NCI-H2081 (cell line): Measurements from ENCODE around the gene GALNT5.
A peak's percentile ranks its signal among the peaks of the same experiment; 100 is the strongest.
"Not testable (repeated sequence)": the region's sequence is repeated elsewhere in the genome, so short reads cannot be mapped to it uniquely, and the experiment has no call there.

Source experiments
- DNase-seq, 2 experiments: peaks; one replicate each; lab custom pipeline; 2025; lab: John Stamatoyannopoulos, UW

Gene GALNT5

DNA sequence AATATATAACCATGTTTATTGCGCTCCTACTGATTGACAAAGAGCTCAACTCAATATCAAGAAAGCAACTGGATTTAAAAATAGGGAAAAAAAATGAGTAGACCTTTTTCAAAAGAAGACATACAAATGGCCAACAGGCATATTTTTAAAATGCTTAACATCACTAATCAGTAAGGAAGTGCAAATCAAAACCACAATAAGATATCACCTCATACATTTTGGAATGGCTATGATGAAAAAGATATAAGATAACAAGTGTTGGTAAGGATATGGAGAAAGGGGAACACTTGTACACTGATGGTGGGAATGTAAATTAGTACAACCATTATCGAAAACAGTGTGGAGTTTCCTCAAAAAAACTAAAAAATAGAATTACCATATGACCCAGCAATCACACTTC, 5.6 kb upstream of the GALNT5 start:
- no peak for DNase-seq

DNA sequence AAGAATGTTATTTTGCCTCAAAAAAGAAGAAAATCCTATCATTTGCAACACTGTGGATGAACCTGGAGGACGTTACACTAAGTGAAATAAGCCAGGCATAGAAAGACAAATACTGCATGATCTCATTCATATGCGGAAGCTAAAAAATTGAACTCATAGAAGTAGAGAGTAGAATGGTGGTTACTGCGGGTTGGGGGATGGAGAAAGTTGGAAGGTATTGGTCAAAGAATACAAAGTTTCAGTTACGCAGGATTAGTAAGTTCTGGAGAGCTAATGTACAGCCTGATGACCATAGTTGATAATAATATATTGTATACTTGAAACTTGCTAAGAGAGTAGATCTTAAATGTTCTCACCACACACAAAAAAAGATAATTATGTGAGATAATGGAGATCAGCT, 5.0 kb upstream of the GALNT5 start:
- DNase-seq, result no peak

DNA sequence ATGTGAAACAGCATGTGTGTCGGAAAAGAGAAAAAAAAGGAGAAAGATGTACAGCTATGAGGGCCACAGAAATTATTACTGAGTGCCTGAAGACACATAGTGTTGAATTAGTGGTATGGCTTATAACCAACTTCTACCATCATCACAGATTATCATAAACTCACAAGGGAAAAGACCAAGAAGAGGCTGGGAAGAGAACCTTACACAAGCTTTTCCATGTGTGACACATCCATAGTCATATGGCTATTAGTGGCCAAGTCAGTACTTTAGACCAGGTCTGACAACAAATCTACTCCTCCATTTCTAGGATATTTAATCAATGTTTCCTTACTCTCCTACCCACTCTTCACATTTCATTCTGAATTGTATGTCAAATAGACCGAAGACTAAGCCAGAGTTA, 3.5 kb upstream of the GALNT5 start:
- DNase-seq, result no peak

DNA sequence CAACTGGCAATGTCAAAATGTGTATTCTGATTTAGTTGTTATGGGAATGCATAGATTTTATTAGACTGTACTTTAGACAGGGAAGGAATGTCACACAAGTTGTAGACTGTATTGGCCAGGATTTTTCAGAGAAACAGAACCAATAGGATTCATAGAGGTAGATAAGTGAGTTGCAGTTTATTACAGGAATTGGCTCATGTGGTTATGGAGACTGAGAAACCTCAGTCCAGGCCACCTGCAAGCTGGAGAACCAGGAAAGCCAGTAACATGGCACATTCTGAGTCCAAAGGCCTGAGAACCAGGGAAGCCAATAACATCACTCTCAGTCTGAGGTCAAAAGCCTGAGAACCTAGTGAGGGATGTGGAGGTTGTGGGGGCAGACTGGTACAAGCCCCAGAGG, 1.8 kb upstream of the GALNT5 start:
- DNase-seq, result no peak

DNA sequence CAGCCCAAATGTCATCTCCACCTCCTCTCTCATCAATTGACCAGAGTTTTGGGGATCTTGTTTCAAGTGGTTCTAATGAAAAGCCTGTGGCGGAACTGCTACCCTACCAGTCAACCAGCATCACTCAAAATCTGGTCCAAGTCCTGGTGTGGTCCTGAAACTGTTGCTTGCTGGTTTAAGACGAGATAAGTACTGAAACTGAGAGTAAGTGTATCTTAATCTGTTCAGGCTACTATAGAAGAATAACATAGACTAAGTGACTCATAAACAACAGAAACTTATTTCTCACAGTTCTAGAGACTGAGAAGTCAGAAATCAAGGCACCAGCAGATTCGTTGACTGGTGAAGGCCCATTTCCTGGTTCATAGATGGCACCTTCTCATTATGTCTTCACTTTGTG, 879 bp upstream of the GALNT5 start:
- DNase-seq, result no peak

DNA sequence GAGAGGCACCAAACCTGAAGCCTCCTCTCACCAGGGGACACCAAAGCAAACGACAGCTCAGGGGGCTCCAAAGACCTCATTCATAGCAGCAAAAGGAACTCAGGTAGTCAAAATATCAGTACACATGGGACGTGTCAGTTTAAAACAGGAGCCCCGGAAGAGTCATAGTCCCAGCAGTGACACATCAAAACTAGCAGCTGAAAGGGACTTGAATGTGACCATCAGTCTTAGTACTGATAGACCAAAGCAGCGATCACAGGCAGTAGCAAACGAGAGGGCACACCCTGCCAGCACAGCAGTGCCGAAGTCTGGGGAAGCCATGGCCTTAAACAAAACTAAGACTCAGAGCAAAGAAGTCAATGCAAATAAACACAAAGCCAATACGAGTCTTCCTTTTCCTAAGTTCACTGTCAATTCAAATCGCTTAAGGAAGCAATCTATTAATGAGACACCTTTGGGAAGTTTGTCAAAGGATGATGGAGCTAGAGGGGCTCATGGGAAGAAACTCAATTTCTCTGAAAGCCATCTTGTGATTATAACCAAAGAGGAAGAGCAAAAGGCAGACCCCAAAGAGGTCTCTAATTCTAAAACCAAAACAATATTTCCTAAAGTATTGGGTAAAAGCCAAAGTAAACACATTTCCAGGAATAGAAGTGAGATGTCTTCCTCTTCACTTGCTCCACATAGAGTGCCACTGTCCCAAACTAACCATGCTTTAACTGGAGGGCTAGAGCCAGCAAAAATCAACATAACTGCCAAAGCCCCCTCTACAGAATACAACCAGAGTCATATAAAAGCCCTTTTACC, 1.2 kb downstream of the GALNT5 start:
- DNase-seq, result no peak

DNA sequence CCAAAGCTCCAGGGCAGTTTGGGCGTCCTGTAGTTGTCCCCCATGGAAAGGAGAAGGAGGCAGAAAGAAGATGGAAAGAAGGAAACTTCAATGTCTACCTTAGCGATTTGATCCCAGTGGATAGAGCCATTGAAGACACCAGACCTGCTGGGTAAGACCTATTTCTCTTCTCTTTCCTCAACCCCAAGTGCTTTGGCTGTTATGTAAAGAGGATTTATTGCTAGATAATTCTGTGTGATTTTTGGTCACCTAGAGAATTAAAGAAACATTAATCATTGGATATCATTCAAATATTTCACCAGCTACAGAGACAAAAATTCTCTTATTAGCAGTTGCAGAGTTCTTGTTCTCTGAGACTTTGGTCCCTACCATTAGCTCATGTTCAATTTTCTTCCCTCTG, 1.9 kb downstream of the GALNT5 start:
- no peak for DNase-seq

DNA sequence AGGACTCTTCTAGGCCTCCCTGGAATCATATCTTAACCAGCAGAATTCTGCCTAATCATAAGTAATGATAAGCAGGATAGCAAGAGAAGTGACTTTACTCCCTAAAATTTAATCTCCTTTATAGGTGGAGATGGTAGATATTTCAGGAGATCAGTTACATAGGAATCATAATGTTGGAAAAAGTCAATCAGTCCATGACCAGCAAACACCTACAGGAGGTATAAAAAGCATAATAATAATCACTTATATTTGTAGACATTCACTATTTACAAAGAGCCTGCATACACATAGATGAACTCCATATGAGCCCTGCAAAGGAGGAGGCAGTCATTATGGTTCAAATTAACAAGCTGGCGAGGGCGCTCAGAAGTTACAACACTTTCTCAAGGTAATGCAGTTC, 2.5 kb downstream of the GALNT5 start:
- DNase-seq, result no peak

DNA sequence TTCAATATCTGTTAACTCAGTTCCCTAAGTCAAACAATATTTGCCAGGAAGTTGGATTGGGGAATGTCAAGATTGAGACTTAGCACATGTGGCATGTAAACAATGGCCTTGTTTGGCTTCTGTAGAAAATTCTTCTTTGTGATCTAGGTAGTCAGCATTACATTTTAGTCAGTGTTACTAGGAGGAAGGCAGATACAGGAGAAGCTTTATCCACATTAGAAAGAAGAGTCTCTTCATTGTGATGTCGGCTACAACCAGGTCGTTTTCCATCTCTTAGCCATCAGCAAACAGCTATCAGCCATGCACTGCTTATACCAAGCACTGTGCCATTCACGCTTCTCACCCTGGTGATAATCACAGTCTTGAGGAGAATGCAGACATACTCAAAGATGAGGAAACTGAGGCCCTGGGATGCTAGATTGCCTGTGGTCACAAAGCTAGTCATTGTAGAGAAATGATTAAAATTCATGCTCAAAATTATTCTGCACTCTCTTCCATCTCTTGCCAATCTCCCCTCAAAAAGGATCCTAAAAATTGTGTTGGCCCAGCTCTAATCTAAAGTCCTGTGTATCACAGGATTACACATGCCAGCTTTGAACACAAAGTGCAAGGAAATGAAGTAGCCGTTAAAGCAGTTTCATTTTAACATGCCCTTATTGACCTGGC, 3.2 kb downstream of the GALNT5 start:
- no peak for DNase-seq

DNA sequence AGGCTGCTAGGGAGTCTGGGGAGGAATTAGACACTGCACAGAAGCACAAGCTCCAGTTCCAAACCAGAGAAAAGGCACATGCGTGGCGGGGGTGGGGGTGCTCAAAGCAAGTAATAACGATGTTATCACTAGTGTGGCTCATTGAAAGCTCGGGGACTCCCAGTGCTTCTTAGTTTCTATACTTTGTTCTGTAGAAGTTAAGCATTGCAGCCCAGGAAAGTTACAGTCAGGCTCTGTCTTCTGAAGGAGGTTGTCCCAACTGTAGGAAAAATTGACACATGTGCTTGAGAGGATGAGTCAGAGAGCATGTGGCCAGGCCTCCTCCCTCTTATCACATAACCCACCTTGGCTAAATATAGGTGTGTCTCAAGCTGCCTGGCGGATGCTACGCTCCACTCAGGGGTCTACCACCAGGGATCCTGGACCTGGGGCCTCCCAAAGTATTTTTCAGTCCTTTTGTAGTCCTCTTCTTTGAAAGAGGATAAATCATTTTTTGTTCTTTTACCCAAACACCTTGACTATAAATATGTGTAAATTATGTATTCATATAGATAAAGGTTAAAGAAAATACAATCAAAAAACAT, 3.8 kb downstream of the GALNT5 start:
- no peak for DNase-seq

DNA sequence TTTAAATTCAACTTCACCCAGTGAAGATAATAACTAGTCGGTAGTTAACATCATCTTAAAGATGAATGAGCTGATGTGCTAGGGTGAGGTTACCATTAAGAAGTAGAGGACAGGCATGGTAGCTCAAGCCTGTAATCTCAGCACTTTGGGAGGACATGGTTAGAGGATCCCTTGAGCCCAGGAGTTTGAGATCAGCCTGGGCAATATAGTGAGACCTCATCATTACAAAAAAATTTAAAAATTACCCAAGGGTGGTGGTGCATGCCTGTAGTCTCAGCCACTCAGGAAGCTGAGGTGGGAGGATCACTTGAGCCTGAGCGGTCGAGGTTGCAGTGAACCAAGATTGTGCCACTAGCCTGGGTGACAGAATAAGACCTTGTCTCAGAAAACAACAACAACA, 4.7 kb downstream of the GALNT5 start:
- no peak for DNase-seq

DNA sequence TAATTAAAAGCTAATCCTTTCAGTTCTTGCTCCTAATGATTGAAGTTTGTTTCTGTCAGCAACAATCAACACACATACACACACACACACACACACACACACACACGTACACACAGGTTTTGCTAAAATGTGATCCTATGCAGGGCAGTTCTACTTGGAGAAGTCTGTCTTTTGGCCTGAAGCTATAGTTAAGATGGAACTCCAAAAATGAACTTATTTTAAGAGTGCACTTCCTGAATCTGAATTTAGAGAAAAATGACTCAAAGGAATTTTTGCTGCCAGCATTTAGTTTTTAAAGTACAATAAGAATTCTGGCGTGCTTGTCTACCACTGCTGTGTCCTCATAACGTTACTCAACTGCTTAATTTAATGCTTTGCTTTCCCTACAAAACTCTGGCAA, 6.6 kb downstream of the GALNT5 start:
- no peak for DNase-seq

DNA sequence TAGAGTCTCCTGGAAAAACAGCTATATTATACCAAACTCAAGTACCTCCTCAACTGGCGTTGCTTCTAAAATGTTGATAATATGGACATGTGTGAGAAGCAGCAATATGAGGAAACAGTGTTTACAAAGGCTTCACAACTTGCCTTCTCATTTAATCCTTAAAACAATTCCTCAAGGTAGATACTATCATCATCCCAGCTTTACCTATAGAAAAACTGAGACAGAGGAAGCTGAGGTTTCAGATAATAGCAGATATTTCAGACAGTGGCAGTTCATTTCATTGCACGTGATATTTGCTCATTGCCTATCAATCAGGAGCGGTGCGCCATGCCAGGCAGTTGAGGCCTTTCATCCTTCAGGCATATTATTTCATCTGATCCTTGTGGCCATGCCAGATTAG, 8.3 kb downstream of the GALNT5 start:
- DNase-seq, result no peak

DNA sequence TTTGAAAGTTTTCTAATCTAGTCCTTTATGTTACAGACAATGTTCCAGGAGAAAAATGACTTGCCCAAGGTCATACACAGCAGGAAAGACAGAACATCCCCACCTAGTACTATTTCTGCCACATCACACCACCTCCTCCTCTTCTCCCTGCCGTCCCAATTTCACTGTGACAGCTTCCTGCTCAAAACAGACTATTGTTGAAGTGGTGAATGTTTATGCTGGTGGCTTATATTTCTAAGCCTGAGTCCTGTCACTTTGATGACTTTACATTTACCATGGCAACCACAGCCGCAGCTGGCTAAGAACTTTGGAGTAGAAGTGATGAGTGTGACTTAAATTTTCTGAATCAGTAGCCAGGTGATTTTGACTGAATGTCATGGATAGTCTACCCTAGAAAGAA, 10.0 kb downstream of the GALNT5 start:
- DNase-seq, result no peak

DNA sequence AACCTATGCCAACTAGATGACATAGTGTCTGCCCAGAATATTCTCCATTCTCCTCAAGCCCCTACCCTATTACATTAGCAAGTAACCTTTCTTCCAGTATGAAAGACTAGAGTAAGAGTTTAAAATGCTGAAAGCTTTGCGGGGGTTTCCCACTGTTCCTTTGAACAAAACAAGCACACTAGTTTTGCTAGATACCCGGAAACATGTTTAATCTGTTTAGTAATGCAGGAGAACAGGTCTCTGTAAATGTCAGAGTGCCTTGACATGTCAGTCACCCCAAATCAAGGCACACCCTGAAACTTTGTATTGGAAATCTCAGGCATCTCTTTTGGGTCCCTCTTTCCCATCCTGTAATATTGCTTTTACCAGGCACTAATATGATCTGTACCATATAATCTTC, 11.6 kb downstream of the GALNT5 start:
- no peak for DNase-seq

DNA sequence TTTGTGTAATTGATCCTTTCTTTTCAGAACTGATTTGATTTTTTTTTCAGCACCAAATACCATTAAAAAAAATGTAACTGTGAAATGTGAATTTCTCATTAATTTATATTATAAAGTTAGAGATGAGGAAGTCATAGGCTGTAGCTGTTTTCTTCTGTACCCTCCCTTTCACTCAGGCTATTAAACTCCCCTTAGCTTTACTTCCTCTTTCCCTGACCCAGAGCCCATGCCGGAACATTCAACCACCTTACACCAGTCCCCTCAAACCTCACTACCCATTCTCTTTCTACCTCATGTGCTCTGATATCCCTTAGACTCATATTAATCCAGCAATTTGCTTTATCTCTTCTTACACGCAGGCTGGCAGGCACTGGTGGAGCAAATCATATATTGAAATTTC, 12.4 kb downstream of the GALNT5 start:
- no peak for DNase-seq

DNA sequence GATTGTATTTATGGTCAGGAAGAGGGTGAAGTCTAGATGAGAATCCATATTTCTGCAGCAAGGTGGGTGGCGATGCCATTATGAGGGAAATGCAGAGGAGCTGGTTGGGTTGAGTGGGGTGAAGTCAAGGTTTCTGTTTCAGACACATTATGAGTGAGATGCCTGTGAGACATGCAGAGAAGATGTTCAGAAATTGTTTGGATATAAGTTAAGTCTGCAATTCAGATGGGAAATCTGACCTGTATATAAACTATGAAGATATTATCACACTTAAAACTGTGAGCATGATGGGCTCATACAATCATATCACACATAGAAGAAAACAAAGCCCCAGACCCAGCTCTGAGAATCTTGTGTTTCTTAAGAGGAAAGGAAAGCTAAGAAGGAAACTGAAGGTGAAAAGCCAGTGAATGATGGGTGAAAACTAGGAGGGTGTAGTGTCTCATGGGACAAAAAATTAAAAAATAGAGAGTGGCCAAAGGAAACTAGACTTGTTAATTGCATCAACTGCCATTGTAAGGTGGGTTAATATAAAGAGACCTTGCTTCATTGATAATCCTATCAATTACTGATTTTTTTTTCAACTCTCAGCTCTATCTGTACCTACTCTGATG, 14.2 kb downstream of the GALNT5 start:
- no peak for DNase-seq

DNA sequence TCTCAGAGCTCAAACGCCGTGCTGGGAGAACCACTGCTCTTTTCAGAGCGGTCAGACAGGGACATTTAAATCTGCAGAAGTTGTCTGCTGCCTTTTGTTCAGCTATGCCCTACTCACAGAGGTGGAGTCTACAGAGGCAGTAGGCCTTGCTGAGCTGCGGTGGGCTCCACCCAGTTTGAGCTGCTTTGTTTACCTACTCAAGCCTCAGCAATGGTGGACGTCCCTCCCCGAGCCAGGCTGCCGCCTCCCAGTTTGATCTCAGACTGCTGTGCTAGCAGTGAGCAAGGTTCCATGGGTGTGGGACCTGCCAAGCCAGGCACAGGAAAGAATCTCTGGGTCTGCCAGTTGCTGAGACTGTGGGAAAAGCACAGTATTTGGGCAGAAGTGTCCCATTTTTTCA, 21.8 kb downstream of the GALNT5 start:
- not testable (repeated sequence) for DNase-seq

DNA sequence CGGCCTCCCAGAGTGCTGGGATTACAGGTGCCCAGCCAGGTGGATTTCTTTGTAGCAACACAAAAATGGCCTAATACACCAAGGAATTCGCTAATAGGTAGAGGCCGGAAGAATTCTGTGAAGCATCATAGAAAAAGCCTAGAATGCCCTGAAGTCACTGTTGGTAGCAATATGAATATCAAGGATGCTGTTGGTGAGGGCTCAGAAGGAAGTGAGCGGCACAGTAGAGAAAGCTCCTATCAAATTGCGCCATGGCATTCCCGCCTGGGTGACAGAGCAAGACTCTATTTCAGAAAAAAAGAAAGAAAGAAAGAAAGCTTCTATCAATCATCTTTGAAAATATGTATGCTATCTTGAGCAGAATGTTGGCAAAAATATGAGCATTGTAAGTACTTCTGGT, 23.8 kb downstream of the GALNT5 start:
- DNase-seq, result no peak

DNA sequence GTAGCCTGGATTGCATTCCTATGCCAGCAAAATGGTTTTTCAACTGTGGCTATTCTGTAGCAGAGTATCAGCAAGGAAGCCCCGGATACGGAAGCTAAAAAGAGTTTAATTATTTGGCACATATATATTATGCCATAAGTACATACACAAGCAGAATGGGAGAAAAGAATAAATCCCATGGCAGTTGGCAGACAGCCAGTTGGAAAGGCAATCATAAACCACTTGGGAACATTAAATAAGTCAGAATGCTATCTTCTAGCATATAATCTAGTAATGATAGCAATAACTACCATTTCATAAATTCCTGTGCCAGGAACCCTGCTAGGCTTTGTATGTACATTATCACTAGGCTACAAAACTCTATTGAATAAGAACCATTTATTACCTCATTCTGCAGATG, 26.0 kb downstream of the GALNT5 start:
- DNase-seq, result peak; percentile 53 to 89

DNA sequence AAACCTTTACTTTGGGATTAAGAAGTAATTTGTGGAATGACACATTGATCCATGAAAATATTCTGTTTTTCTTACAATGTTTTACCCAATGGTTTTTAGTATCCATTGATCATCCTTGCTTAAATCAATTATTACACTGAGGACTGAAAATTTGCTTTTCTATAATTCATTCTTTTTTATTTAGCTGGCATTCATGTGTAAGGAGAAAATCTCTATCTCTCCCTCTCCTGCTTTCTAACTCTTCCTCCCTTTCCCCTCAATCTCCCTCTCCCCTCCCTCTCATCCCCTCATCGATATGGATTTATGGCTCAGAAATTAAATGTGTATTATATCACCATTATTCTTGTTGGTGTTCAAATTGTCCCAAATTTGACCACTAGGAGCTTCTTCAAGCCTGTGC, 29.7 kb downstream of the GALNT5 start:
- no peak for DNase-seq

DNA sequence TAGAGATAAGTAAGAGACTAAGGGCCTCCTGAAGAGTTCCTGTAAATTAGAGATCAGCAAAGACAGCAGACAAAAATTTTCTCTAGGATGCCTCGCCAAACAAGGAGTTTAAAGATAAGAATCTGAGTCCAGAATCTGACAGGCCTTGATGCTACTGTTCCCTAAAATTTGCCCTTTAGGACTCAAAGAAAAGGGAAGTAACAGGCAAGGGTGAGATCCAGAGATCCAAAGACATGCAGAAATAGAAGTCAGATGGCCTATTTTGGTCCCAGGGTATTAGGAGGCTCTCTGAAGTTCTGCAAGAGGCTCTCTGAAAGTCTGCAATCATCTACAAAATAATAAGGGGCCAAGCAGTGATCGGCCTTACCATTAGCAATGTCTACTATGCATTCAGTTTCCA, 33.0 kb downstream of the GALNT5 start:
- DNase-seq, result no peak

DNA sequence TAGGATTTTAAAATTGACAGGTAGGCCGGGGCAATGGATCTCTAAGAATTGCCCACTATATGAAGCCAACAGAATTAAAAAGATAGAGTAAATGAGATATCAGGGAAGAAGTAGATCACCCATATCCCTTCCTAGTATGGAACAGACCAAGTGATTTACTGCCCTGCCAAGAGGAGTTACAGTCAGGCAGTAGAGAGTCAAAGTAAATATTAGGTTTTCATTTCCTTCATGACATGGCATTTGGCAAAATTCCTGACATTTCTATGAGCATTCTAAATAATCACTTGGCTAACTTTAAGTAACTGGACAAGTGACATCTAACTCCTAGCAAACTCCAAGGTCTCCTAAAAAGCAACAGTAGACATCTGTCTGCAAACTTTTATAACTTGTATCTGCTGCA, 33.5 kb downstream of the GALNT5 start:
- no peak for DNase-seq
